Heart right ventricle (tissue), 16 donors: Measurements from ENCODE around the gene ADSS1. TPM values are rescaled to one million over a fixed set of nuclear protein-coding genes. Genes with fewer than 3 reads are reported as not detected.

Experiments
- ATAC-seq, 8 donors: fragments of 200-7000 bp; cut with Tn5 transposase; one replicate each; pipeline ENCODE4 v1.9.1; 2020; ENCODE audit warnings: mild to moderate bottlenecking in 8 of 8, moderate library complexity in 8 of 8, moderate number of reproducible peaks in 1 of 8
- DNase-seq, 2 donors: peaks; one replicate each; pipeline ENCODE4 v3.0.0-alpha.2; 2020
- H3K27ac ChIP-seq, 10 donors: fragments of 200-600 bp; sonication (generic) in 2 of 10; one replicate each; pipeline versions ENCODE4 v1.5.0 to v1.8.0; 2020 to 2022; ENCODE audit warnings: mild to moderate bottlenecking in 3 of 10
- H3K27me3 ChIP-seq, 7 donors: fragments of 200-600 bp; one replicate each; pipeline ENCODE4 v1.8.0; 2021 to 2022; ENCODE audit warnings: mild to moderate bottlenecking in 2 of 7
- H3K36me3 ChIP-seq, 9 donors: fragments of 200-600 bp; sonication (generic) in 1 of 9; one replicate each; pipeline versions ENCODE4 v1.5.0 to v1.8.0; 2020 to 2022; ENCODE audit warnings: mild to moderate bottlenecking in 2 of 9
- H3K4me1 ChIP-seq, 9 donors: fragments of 200-600 bp; sonication (generic) in 1 of 9; one replicate each; pipeline versions ENCODE4 v1.5.0 to v1.8.0; 2020 to 2022; ENCODE audit warnings: mild to moderate bottlenecking in 4 of 9
- H3K4me3 ChIP-seq, 10 donors: fragments of 200-600 bp; sonication (generic) in 2 of 10; one replicate each; pipeline versions ENCODE4 v1.5.0 to v1.8.0; 2020 to 2022; ENCODE audit warnings: mild to moderate bottlenecking in 7 of 10, moderate library complexity in 2 of 10
- H3K9me3 ChIP-seq, 11 donors: fragments of 200-600 bp in 10 of 11; sonication (generic) in 2 of 11; one replicate each; pipeline versions ENCODE4 v1.5.0 to v1.8.0; 2013 to 2022; ENCODE audit warnings: mild to moderate bottlenecking in 2 of 11, control low read depth in 1 of 11, moderate library complexity in 1 of 11
- WGBS, 2 donors: extraction: QIAGEN DNeasy Blood & Tissue Kit; methylation state at CpG; one replicate each; pipeline ENCODE4 v1.1.7; 2013; ENCODE audit warnings: inconsistent platforms in 1 of 2; 5-methylcytosine and 5-hydroxymethylcytosine counted together
- intact Hi-C, 10 donors: fragments of 100-400 bp; cut with DNase I; formaldehyde crosslinking; loops; one replicate each; pipeline versions ENCODE4 v1.11.1 to v1.14.2; 2022
- polyA plus RNA-seq, 2 donors: library from polyadenylated mRNA; stranded (reverse); fragments of 200-250 nt; gene quantifications; one replicate each; pipeline ENCODE4 v1.2.3, GENCODE V29; 2013
- total RNA-seq, 10 donors: library from RNA; stranded (reverse); fragmentation: NEBNext Ultra II Directional in 3 of 10; extraction: Animal tissue kit (Norgen Biotek cat#: 25700) in 3 of 10; gene quantifications; one replicate each; pipeline versions ENCODE4 v1.2.1 to v1.2.4, GENCODE V29; 2021 to 2023
- TF ChIP-seq, protein P1 (sequence below), 9 donors: fragments of 200-600 bp; sonication (generic) in 2 of 9; IDR thresholded peaks; one replicate each; pipeline versions ENCODE4 v1.5.0 to v1.8.0; 2021 to 2022; ENCODE audit warnings: antibody characterized with exemption in 9 of 9, mild to moderate bottlenecking in 5 of 9, moderate library complexity in 1 of 9
- donor health status: Arrhythmogenic right ventricular cardiomyopathy.
- donor health status: ischemic (EF 13 %, LVEDD 7.1; RV severe dilation, severe dysfunction).
- donor health status: healthy with polysubstance abuse.
- donor health status: DM: no; HTN: yes; CAD: no.
- donor health status: DM: no; HTN: no; CAD: no.
- donor health status: ischemic (EF 25% LVEDD 6.9; RV normal size, moderate dysfunction).
- donor health status: ischemic (EF 25% LVEDD 5.7; RV mildly dilated, moderate dysfunction).
- donor health status: healthy.
- donor health status: DM: yes; HTN: yes; CAD: no.
- donor health status: Ischemic cardiomyopathy.
- donor health status: ischemic (EF 35%, LVEDD 5.7; RV mildly dilated, moderate dysfunction).
- donor health status: nonischemic (EF 11% LVEDD 7.7; RV severe dilation, severe dysfunction).
- donor health status: DM: yes; HTN: yes; CAD: no.
- donor health status: PGD.
- donor health status: ischemic (EF 29% LVEDD 5.4; RV normal size, mild dysfunction).
- donor health status: nonischemic (EF 23%, LVEDD 6.1; RV moderate dilation, normal function).

The ADSS1 gene
- total and polyA plus RNA-seq, 12 donors: 74.6 to 295 (median 195) TPM

- H3K27ac ChIP-seq: no peak overlapping the region
- intact Hi-C loops: loop anchor here in 2 of 10 donors (2.0 to 5.0 kb wide), 2 partner anchors 37 to 63 kb away; no protein-coding TSS in a partner anchor
- H3K27me3 ChIP-seq: no peaks in the 10 kb centered on the region
- peaks cover 0 to 54% (median 28%) of the 10 kb centered on the region in 9 donors for H3K36me3 ChIP-seq
- ATAC-seq (no peak), DNase-seq (no peak)
- TF ChIP-seq, protein P1, sequence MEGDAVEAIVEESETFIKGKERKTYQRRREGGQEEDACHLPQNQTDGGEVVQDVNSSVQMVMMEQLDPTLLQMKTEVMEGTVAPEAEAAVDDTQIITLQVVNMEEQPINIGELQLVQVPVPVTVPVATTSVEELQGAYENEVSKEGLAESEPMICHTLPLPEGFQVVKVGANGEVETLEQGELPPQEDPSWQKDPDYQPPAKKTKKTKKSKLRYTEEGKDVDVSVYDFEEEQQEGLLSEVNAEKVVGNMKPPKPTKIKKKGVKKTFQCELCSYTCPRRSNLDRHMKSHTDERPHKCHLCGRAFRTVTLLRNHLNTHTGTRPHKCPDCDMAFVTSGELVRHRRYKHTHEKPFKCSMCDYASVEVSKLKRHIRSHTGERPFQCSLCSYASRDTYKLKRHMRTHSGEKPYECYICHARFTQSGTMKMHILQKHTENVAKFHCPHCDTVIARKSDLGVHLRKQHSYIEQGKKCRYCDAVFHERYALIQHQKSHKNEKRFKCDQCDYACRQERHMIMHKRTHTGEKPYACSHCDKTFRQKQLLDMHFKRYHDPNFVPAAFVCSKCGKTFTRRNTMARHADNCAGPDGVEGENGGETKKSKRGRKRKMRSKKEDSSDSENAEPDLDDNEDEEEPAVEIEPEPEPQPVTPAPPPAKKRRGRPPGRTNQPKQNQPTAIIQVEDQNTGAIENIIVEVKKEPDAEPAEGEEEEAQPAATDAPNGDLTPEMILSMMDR (IDR thresholded peaks at IDR 0.05): no peak
- no peak overlapping the region for H3K4me3 ChIP-seq
- no peaks in the 10 kb centered on the region for H3K9me3 ChIP-seq
- peaks cover 17 to 32% (median 26%) of the 10 kb centered on the region in 9 donors for H3K4me1 ChIP-seq
- WGBS, 2 donors: 83 to 84% methylated on average over 11 of the region's 11 CpGs
These were observed 31.6 kb downstream of the ADSS1 start for GRCh38 chr14:104755621-104756020.

- DNase-seq: no peak
- H3K9me3 ChIP-seq: no peaks in the 10 kb centered on the region
- peaks cover 17 to 32% (median 26%) of the 10 kb centered on the region in 9 donors for H3K4me1 ChIP-seq
- H3K27ac ChIP-seq: no peak overlapping the region
- H3K4me3 ChIP-seq: no peak overlapping the region
- H3K36me3 ChIP-seq: peaks cover 0 to 64% (median 28%) of the 10 kb centered on the region in 9 donors
- H3K27me3 ChIP-seq: no peaks in the 10 kb centered on the region
- intact Hi-C loops: loop anchor here in 1 of 10 donors (5.0 kb wide), 1 partner anchor 36 kb away; no protein-coding TSS in a partner anchor
- TF ChIP-seq, protein P1 (IDR thresholded peaks at IDR 0.05): no peak
- no peak for ATAC-seq
- 88 to 92% methylated on average over 27 of the region's 27 CpGs for WGBS, 2 donors
These were observed 32.6 kb downstream of the ADSS1 start for GRCh38 chr14:104756477-104757237.

DNA sequence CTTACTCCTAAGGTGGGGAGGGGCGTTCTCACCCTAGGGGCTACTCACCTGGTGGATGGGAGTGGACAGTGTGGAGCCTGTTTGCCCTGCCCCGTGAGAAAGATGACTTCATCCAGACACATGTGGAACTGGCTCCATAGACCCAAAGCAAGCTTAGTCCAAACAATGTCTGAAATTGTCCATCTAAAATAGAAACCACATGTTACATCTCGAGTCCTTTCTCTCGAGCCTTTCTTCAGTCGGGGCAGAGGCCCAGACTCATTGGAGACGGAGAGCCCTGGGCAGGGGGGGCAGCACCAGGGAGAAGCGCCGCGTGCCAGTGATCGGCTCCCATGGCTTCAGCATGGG, 33.2 kb downstream of the ADSS1 start:
- no peaks in the 10 kb centered on the region for H3K27me3 ChIP-seq
- peaks cover 0 to 70% (median 28%) of the 10 kb centered on the region in 9 donors for H3K36me3 ChIP-seq
- WGBS, 2 donors: 87% methylated on average over 10 of the region's 10 CpGs
- H3K9me3 ChIP-seq: no peaks in the 10 kb centered on the region
- TF ChIP-seq, protein P1 (IDR thresholded peaks at IDR 0.05): no peak
- DNase-seq (no peak), ATAC-seq (no peak)
- no peak overlapping the region for H3K4me3 ChIP-seq
- intact Hi-C loops: loop anchor here in 1 of 10 donors (5.0 kb wide), 1 partner anchor 35 kb away; no protein-coding TSS in a partner anchor
- no peak overlapping the region for H3K27ac ChIP-seq
- H3K4me1 ChIP-seq: peaks cover 14 to 26% (median 21%) of the 10 kb centered on the region in 9 donors

DNA sequence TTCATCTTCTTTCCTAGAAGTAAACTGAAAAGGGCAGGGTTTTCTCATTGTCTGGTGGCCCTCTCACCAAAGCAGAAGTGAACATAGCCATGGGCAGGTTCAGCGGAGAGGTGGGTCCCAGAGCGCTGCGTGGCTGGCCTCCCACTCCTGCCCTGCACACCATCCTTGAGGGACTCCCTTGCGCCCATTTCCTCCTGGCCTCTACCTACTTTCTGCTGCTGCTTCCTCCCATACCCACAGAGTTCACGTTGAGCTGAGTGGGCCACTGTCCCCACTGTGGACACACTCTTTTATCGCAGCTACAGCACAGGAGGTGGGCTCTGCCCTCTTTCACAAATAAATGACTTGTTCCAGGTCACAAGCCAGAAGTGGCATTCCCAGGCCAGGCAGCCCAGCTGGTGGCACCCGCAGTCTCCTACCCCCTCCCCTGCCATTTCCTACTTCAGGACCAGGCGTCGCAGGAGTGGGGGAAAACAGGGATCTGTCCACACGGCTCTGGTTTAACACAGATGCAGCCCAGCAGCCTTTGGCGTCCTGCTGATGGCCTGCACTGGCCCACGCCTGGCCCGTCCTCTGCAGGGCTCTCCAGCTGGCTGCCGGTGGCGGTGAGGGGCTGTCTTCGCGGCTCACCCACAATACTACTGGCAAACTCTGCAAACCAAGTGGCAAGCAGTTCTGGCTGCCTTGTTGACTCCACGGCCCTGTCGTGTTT, 33.8 kb downstream of the ADSS1 start:
- 92 to 93% methylated on average over 19 of the region's 19 CpGs for WGBS, 2 donors
- H3K27ac ChIP-seq: no peak overlapping the region
- no peaks in the 10 kb centered on the region for H3K27me3 ChIP-seq
- TF ChIP-seq, protein P1 (IDR thresholded peaks at IDR 0.05): no peak
- no peak for DNase-seq
- peaks cover 13 to 26% (median 19%) of the 10 kb centered on the region in 9 donors for H3K4me1 ChIP-seq
- ATAC-seq: no peak
- no peaks in the 10 kb centered on the region for H3K9me3 ChIP-seq
- intact Hi-C loops: loop anchor here in 1 of 10 donors (5.0 kb wide), 1 partner anchor 34 kb away; no protein-coding TSS in a partner anchor
- peaks cover 0 to 73% (median 28%) of the 10 kb centered on the region in 9 donors for H3K36me3 ChIP-seq
- H3K4me3 ChIP-seq: no peak overlapping the region
